GM21526 (cell line): Measurements from ENCODE around the gene DDX50.
"Not testable (repeated sequence)": the region's sequence is repeated elsewhere in the genome, so short reads cannot be mapped to it uniquely, and the experiment has no call there.

Experiments used
- ATAC-seq: cut with Tn5 transposase; IDR thresholded peaks from one replicate; pipeline ENCODE4 v1.9.1; 2021; ENCODE audit warnings: moderate library complexity; ENCODE audit not compliant: unreplicated experiment, low FRiP score

DDX50 gene

GRCh38 chr10:68899186-68899745 lies 1.8 kb upstream of the DDX50 start:
- no peak for ATAC-seq

DNA sequence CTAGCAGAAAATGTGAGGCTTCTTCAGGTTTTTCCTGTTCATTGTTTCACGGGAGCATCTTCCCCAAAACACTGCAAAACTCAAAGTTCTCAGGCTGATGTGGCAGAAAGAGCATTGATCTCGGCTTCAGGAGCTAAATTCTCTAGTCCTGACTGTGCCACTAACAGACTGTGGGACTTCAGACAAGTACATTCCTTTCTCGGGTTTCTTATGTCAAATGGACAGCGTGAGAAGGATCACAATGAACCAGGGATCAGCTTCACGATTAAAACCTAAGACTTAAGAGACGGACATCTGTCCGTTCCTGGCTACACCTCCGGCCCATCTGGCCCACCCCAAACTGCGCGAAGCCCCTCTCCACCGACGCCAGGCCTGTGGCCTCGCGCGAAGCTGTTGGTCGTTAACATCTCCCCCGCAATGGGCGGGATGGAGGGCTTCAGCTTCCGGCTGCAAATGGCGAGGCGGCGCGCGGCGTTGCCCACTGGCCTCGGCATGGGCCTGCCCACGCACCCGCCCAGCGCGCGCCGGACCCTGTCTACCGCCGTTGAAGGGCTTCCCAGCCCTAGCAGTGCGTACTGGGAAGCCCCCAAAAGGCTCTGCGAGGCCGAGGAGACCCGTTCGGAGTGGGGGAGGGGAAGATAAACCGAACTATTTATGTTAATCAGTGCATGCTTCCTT lies 549 bp upstream of the DDX50 start:
- ATAC-seq, result peak; percentile 31

DNA sequence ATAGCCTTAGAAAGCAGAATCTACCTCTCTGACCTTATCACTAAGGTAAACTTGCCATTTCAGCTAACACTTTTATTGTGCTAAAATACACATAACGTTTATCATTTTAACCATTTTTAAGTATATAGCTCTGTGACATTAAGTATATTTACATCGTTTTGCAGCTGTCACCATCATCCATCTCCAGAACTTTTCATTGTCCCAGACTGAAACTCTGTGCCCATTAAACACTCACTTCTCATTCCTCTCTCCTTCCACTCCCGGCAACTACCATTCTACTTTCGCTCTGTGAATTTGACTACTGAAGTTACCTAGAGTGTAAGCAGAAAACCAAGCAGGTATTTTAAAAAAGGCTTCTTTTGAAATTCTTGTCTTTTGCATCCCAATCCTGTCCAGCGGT lies 1.3 kb downstream of the DDX50 start:
- ATAC-seq, result no peak

GRCh38 chr10:68924593-68924992 lies 23.5 kb downstream of the DDX50 start:
- ATAC-seq, result no peak

DNA sequence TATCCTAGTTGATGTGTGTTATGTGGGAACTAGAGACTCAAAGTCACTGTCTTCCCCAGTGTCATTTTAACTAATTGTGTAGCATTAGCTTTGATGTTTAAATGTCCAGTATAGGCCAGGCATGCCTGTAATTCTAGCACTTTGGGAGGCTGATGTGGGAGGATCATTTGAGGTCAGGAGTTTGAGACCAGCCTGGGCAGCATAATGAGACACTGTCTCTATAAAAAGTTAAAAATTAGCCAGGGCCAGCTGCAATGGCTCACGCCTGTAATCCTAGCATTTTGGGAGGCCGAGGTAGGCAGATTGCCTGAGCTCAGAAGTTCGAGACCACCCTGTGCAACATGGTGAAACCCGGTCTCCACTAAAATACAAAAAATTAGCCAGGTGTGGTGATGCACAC lies 24.4 kb downstream of the DDX50 start:
- ATAC-seq, result no peak

DNA sequence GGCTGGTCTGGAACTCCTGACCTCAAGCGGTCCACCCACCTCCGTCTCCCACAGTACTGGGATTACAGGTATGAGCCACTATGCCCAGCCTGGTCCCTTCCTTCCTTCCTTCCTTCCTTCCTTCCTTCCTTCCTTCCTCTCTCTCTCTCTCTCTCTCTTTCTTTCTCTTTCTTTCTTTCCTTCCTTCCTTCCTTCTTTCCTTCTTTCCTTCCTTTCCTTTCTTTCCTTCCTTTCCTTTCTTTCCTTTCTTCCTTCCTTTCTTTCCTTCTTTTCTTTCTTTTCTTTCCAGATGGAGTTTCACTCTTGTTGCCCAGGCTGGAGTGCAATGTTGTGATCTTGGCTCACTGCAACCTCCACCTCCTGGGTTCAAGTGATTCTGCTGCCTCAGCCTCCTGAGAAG lies 28.0 kb downstream of the DDX50 start:
- ATAC-seq, result not testable (repeated sequence)

DNA sequence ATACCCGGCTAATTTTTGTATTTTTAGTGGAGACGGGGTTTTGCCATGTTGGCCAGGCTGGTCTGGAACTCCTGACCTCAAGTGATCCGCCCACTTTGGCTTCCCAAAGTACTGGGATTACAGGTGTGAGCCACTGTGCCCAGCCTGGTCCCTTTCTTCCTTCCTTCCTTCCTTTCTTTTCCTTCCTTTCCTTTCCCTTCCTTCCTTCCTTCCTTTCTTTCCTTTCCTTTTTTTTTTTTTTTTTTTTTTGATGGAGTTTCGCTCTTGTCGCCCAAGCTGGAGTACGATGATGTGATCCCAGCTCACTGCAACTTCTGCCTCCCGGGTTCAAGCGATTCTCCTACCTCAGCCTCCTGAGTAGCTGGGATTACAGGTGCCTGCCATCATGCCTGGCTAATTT lies 28.8 kb downstream of the DDX50 start:
- ATAC-seq, result not testable (repeated sequence)

DNA sequence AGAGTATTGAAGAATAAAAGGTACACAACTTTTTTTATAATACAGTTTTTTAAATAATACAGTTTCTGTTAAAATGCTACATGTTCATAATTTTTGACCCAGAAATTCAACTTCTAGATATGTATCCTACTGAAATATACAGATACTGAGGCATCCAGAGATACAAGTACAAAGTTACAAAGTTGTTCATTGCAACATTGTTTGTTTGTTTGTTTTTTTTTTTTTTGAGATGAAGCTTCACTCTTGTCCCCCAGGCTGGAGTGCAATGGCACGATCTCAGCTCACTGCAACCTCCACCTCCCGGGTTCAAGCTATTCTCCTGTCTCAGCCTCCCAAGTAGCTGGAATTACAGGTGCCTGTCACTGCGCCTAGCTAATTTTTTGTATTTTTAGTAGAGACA lies 31.7 kb downstream of the DDX50 start:
- not testable (repeated sequence) for ATAC-seq

DNA sequence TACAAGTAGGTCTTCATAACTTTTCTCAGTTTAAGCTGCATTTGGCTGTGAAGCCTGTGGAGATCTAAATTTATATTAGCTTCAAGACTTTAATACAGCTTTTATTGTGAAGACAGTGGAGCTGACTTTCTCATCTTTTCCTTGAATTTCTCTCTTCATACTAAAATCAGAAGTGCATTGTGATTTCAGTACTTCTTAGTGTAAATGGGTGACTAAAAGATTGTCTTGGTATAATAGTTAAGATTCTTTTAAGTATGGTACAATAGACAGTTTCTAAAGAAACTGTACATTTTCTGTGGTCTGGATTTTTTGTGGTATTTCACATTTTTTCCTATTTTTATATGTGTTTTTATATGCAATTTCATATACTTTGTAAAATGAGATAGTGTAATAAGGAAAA lies 33.9 kb downstream of the DDX50 start:
- ATAC-seq, result no peak

DNA sequence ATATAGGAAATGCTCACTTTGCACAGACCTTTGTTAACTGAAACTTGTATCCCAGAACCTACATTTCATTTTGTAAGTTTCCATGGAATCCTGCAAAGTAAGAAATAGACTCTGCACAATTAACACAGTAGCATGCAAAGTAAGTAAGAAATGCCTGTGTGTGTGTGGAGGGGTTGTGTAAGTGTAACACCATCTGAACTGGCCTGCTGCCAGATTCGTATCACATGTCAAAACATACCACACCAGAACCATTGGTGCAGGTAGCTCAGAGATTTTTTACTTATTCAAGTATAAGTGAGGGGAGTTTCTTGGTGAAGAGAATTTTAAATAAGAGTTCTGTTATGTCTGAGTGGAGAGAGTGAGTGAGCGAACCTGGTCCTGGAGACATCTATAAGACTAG lies 37.0 kb downstream of the DDX50 start:
- ATAC-seq, result no peak

DNA sequence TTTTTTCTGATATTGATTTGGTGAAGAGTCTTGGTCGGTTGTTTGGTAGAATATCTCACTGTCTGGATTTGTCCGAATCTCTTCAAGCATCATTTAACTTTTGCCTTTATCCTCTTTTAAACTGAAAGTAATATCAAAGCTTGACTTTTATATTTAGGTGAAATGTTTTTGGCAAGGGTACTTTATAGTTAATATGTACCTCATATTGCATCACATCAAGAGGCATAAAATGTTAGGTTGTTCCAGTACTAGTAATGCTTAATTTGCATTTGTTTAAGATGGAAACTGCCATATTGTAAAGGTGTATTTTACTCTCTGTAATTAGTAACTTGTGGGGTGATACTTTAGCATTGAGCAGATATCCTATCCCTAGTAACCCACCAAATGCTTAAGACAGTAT lies 37.8 kb downstream of the DDX50 start:
- no peak for ATAC-seq

GRCh38 chr10:68940917-68941316 lies 39.8 kb downstream of the DDX50 start:
- not testable (repeated sequence) for ATAC-seq

- no peak for ATAC-seq
These were observed 49.5 kb downstream of the DDX50 start for GRCh38 chr10:68950598-68950997.

- ATAC-seq, result no peak
These were observed 53.8 kb downstream of the DDX50 start for GRCh38 chr10:68954904-68955303.

GRCh38 chr10:68955355-68955831 lies 54.3 kb downstream of the DDX50 start:
- ATAC-seq, result peak; percentile 12

DNA sequence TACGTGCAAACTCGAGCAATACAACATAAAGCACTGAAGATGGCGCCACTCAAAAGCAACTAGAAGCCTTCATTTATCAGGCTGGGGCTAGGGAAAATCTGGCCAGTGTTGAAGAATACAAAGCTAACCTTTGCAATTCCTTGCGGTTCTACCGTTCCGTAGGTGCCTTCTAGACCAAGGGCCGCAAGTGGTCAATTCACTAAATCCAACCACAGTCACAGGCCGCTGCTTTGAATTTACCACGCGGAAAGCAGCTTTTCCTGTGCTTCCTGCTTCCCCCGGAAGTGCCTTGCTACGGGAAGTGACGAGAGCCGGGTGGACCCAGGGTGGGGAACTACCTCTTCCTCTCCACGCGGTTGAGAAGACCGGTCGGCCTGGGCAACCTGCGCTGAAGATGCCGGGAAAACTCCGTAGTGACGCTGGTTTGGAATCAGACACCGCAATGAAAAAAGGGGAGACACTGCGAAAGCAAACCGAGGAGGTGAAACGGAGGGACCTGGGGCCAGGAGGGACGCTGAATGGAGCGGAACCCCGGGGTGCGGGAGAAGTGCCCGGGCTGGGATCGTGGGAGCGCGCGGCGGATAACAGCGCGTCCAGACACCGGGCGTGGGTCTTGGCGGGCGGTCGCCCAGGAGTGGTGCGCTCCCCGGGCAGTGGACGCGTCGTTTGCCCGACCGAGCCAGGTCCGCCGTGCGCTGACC lies 54.9 kb downstream of the DDX50 start, which contains the start of gene DDX21:
DDX21 (plus strand) TSS at position 339 of the 701 bp plus-strand sequence; CDS start at position 395, 56 bp downstream.
- ATAC-seq, result peak; percentile 76

- no peak for ATAC-seq
These were observed 56.1 kb downstream of the DDX50 start for GRCh38 chr10:68957284-68957615.

DNA sequence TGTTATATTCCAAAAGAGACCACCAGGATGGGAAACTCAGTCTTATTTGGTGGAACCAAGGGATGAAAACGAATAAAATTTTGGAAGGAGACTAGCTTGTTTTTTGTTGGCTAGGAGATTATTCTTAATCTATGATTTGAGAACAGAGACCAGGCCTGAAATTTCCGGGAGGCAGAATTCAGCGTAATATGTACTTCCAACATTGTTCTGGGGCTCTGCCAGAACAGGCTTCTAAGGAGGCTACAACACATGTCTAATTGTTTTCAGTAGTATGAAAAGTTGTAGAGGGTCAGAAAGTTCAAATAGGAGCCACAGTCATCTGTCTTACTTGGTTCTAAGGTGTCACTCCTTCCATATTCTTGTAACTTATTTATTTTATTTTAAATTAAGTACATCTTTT lies 56.5 kb downstream of the DDX50 start:
- no peak for ATAC-seq

GRCh38 chr10:68959695-68960527 lies 58.8 kb downstream of the DDX50 start:
- ATAC-seq, result no peak

- ATAC-seq, result no peak
These were observed 62.0 kb downstream of the DDX50 start for GRCh38 chr10:68963151-68963550.

GRCh38 chr10:68973975-68974374 lies 72.9 kb downstream of the DDX50 start:
- no peak for ATAC-seq
